Breast epithelium (tissue), 4 donors: ENCODE results near the gene LDB3. TPM values are rescaled to one million over a fixed set of nuclear protein-coding genes. Genes with fewer than 3 reads are reported as not detected.

Experiments
- DNase-seq, 2 donors: peaks; one replicate each; pipeline ENCODE4 v3.0.0-alpha.2; 2019; ENCODE audit warnings: low spot score in 2 of 2
- H3K27ac ChIP-seq, 2 donors: fragments of 200-600 bp; sonication (generic) in 1 of 2; one replicate each; pipeline ENCODE4 v1.5.1; 2016 to 2019; ENCODE audit warnings: mild to moderate bottlenecking in 1 of 2
- H3K27me3 ChIP-seq, 2 donors: fragments of 200-600 bp; sonication (generic) in 1 of 2; one replicate each; pipeline versions ENCODE4 v1.5.1 to v1.6.0; 2017 to 2019; ENCODE audit warnings: control low read depth in 1 of 2, mild to moderate bottlenecking in 1 of 2
- H3K36me3 ChIP-seq: fragments of 200-600 bp; one replicate; pipeline ENCODE4 v1.5.1; 2019
- H3K4me1 ChIP-seq, 2 donors: fragments of 200-600 bp; sonication (generic); one replicate each; pipeline ENCODE4 v1.5.1; 2016 to 2019; ENCODE audit warnings: control low read depth in 1 of 2
- H3K4me3 ChIP-seq, 3 donors: fragments of 200-600 bp; sonication (generic); 1 replicate in 2 of 3; 2 replicates in 1 of 3; pipeline ENCODE4 v1.5.1; 2016 to 2019; ENCODE audit warnings: mild to moderate bottlenecking in 3 of 3, moderate library complexity in 2 of 3
- H3K9me3 ChIP-seq, 2 donors: fragments of 200-600 bp; sonication (generic) in 1 of 2; one replicate each; pipeline ENCODE4 v1.5.1; 2016 to 2019; ENCODE audit warnings: control low read depth in 1 of 2
- CTCF ChIP-seq, 3 donors: fragments of 450-650 bp; IDR thresholded peaks; one replicate each; pipeline ENCODE4 v1.5.1; 2016 to 2017; ENCODE audit warnings: antibody characterized with exemption in 3 of 3, mild to moderate bottlenecking in 3 of 3, moderate library complexity in 3 of 3
- POLR2A ChIP-seq: fragments of 450-650 bp; IDR thresholded peaks from one replicate; pipeline ENCODE4 v1.6.1; 2016; ENCODE audit warnings: antibody characterized with exemption, mild to moderate bottlenecking, moderate library complexity
- POLR2AphosphoS5 ChIP-seq, 3 donors: sonication (generic); formaldehyde crosslinking; IDR thresholded peaks; one replicate each; pipeline ENCODE4 v1.6.1; 2017; ENCODE audit warnings: antibody characterized with exemption in 3 of 3
- intact Hi-C: fragments of 100-400 bp; cut with DNase I; formaldehyde crosslinking; loops from one replicate; pipeline ENCODE4 v1.15.1; 2023; ENCODE audit warnings: low total_unique reads
- total RNA-seq, 3 donors: library from RNA; depleted of rRNA; stranded (reverse); fragments of >200 nt; gene quantifications; one replicate each; pipeline ENCODE4 v1.1.0, GENCODE V29; 2016

LDB3 gene
- total RNA-seq, 3 donors from 2014 or later = 0.98 to 2.9 (median 1.3) TPM

GRCh38 chr10:86753638-86754434 lies 85.5 kb downstream of the LDB3 start:
- Histone ChIP-seq H3K4me1 (no peaks in the 10 kb centered on the region), H3K9me3 (no peaks in the 10 kb centered on the region), H3K36me3 (no peaks in the 10 kb centered on the region), H3K27ac (no peak overlapping the region), H3K4me3 (no peak overlapping the region), H3K27me3 (no peaks in the 10 kb centered on the region)
- intact Hi-C loops = no loop called here
- no peak for DNase-seq
- TF ChIP-seq POLR2AphosphoS5 (IDR thresholded peaks at IDR 0.05) = no peak
- TF ChIP-seq POLR2A = no peak

GRCh38 chr10:86755454-86755739 lies 87.1 kb downstream of the LDB3 start:
- intact Hi-C loops = no loop called here
- TF ChIP-seq POLR2AphosphoS5 (IDR thresholded peaks at IDR 0.05) = no peak
- TF ChIP-seq CTCF (IDR thresholded peaks at IDR 0.05) = no peak
- no peak for TF ChIP-seq POLR2A
- H3K27ac ChIP-seq = peak overlapping the region; percentile 95 to 97

GRCh38 chr10:86755740-86756510 lies 87.6 kb downstream of the LDB3 start:
- Histone ChIP-seq H3K27me3 (no peaks in the 10 kb centered on the region), H3K4me3 (peak overlapping the region; percentile 63 to 93 (median 81)), H3K27ac (peak overlapping the region; percentile 95 to 97), H3K36me3 (no peaks in the 10 kb centered on the region), H3K4me1 (no peaks in the 10 kb centered on the region), H3K9me3 (no peaks in the 10 kb centered on the region)
- DNase-seq = peak; percentile 51 to 60
- TF ChIP-seq POLR2AphosphoS5 (IDR thresholded peaks at IDR 0.05) (peak; percentile 31 to 58 (median 51)), CTCF (IDR thresholded peaks at IDR 0.05) (no peak)
- intact Hi-C loops = no loop called here

More at GRCh38 chr10:86755454-86755739, 87.1 kb downstream of the LDB3 start:
- no peaks in the 10 kb centered on the region for H3K27me3 ChIP-seq
- no peaks in the 10 kb centered on the region for H3K4me1 ChIP-seq
- H3K4me3 ChIP-seq = peak overlapping the region; percentile 63 to 93 (median 81)
- no peak for DNase-seq
- H3K36me3 ChIP-seq = no peaks in the 10 kb centered on the region
- no peaks in the 10 kb centered on the region for H3K9me3 ChIP-seq

GRCh38 chr10:86756511-86757112 lies 88.3 kb downstream of the LDB3 start, which contains the start of gene BMPR1A:
Gene BMPR1A (plus strand): TSS chr10:86756619. CDS start chr10:86876019, 119,400 bp downstream.
- TF ChIP-seq POLR2AphosphoS5 (IDR thresholded peaks at IDR 0.05) = peak in 1 of 3 donors; percentile 46
- TF ChIP-seq POLR2A = no peak
- TF ChIP-seq CTCF (IDR thresholded peaks at IDR 0.05) = no peak
- Histone ChIP-seq H3K27ac (peak within 1 kb of the TSS; percentile 95 to 97), H3K9me3 (no peaks in the 10 kb centered on the region), H3K4me1 (no peaks in the 10 kb centered on the region), H3K36me3 (no peaks in the 10 kb centered on the region), H3K27me3 (no peaks in the 10 kb centered on the region), H3K4me3 (peak within 1 kb of the TSS; percentile 63 to 93 (median 81))
- peak; percentile 76 to 83 for DNase-seq
- intact Hi-C loops = no loop called here

GRCh38 chr10:86757113-86757972 lies 89.0 kb downstream of the LDB3 start:
- Histone ChIP-seq H3K27me3 (no peaks in the 10 kb centered on the region), H3K4me3 (peak overlapping the region; percentile 63 to 93 (median 81)), H3K36me3 (no peaks in the 10 kb centered on the region), H3K9me3 (no peaks in the 10 kb centered on the region), H3K27ac (peak overlapping the region; percentile 95 to 97), H3K4me1 (no peaks in the 10 kb centered on the region)
- intact Hi-C loops = no loop called here
- peak in 1 of 2 donors; percentile 32 for DNase-seq
- TF ChIP-seq CTCF (IDR thresholded peaks at IDR 0.05) (peak; percentile 19 to 54 (median 29)), POLR2A (no peak), POLR2AphosphoS5 (IDR thresholded peaks at IDR 0.05) (peak in 2 of 3 donors; percentile 30 to 59)
